SU-DHL-6 (cell line): ENCODE data around the gene BLOC1S5.

ENCODE experiments used
- CTCF ChIP-seq: fragments of 200-600 bp; sonication (generic); IDR thresholded peaks from one replicate; pipeline ENCODE4 v1.5.1; 2017; ENCODE audit warnings: antibody characterized with exemption, mild to moderate bottlenecking, low read length, moderate library complexity; ENCODE audit not compliant: insufficient read depth, poor library complexity, severe bottlenecking
- EZH2phosphoT487 ChIP-seq: fragments of 200-600 bp; sonication (generic), shearing (Covaris generic); conservative IDR thresholded peaks from 2 replicates; pipeline ENCODE4 v1.6.1; 2018; ENCODE audit warnings: mild to moderate bottlenecking, antibody characterized with exemption, low read length, moderate library complexity, mixed read lengths

- TF ChIP-seq CTCF (no peak), EZH2phosphoT487 (no peak)
Measured at GRCh38 chr6:7986219-7986618, 78.0 kb downstream of the BLOC1S5 start.
